Suprapubic skin (tissue), 4 donors: Measurements from ENCODE around the gene ZNF506. TPM values are rescaled to one million over a fixed set of nuclear protein-coding genes. Genes with fewer than 3 reads are reported as not detected.
"Not testable (repeated sequence)": the region's sequence is repeated elsewhere in the genome, so short reads cannot be mapped to it uniquely, and the experiment has no call there.

Experiments used
- DNase-seq, 2 donors: peaks; one replicate each; pipeline ENCODE4 v3.0.0-alpha.2; 2019; ENCODE audit warnings: low spot score in 2 of 2
- H3K27ac ChIP-seq: fragments of 200-600 bp; sonication (generic); one replicate; pipeline ENCODE4 v1.5.1; 2019
- H3K27me3 ChIP-seq: fragments of 200-600 bp; sonication (generic); one replicate; pipeline ENCODE4 v1.5.1; 2019
- H3K36me3 ChIP-seq: fragments of 200-600 bp; sonication (generic); one replicate; pipeline ENCODE4 v1.5.1; 2019
- H3K4me1 ChIP-seq: fragments of 200-600 bp; sonication (generic); one replicate; pipeline ENCODE4 v1.5.1; 2019
- H3K4me3 ChIP-seq: fragments of 200-600 bp; sonication (generic); one replicate; pipeline ENCODE4 v1.5.1; 2019; ENCODE audit warnings: mild to moderate bottlenecking
- H3K9me3 ChIP-seq: fragments of 200-600 bp; sonication (generic); one replicate; pipeline ENCODE4 v1.5.1; 2019
- CTCF ChIP-seq, 2 donors: fragments of 200-600 bp in 1 of 2; fragments of 450-650 bp in 1 of 2; sonication (generic) in 1 of 2; IDR thresholded peaks; one replicate each; pipeline ENCODE4 v1.5.1; 2016 to 2019; ENCODE audit warnings: antibody characterized with exemption in 2 of 2, mild to moderate bottlenecking in 1 of 2, moderate library complexity in 1 of 2
- EP300 ChIP-seq: sonication (generic); formaldehyde crosslinking; IDR thresholded peaks from one replicate; pipeline ENCODE4 v1.6.1; 2017; ENCODE audit warnings: antibody characterized with exemption
- POLR2A ChIP-seq, 2 donors: fragments of 450-650 bp; IDR thresholded peaks; one replicate each; pipeline ENCODE4 v1.6.1; 2017; ENCODE audit warnings: antibody characterized with exemption in 2 of 2, mild to moderate bottlenecking in 2 of 2, moderate library complexity in 2 of 2
- POLR2AphosphoS5 ChIP-seq, 3 donors: sonication (generic); formaldehyde crosslinking; IDR thresholded peaks; one replicate each; pipeline ENCODE4 v1.6.1; 2017; ENCODE audit warnings: antibody characterized with exemption in 3 of 3
- WGBS: methylation state at CpG from one replicate; pipeline ENCODE4 v1.1.5; 2018; 5-methylcytosine and 5-hydroxymethylcytosine counted together
- total RNA-seq, 4 donors: library from RNA; depleted of rRNA; stranded (reverse); fragments of >200 nt; gene quantifications; one replicate each; pipeline ENCODE4 v1.1.0, GENCODE V29; 2016

Gene ZNF506
- total RNA-seq, 4 donors from 2014 or later, result 29.1 to 72.7 (median 48.8) TPM

- no peak for DNase-seq
- Histone ChIP-seq H3K9me3 (no peaks in the 10 kb centered on the region), H3K36me3 (no peaks in the 10 kb centered on the region), H3K4me3 (no peak overlapping the region), H3K4me1 (no peaks in the 10 kb centered on the region), H3K27me3 (peaks cover 5% of the 10 kb centered on the region), H3K27ac (no peak overlapping the region)
- 91% methylated on average over 2 of the region's 2 CpGs for WGBS
- TF ChIP-seq POLR2AphosphoS5 (IDR thresholded peaks at IDR 0.05), result no peak
- TF ChIP-seq EP300, result no peak
- TF ChIP-seq CTCF (IDR thresholded peaks at IDR 0.05), result no peak
- no peak for TF ChIP-seq POLR2A (IDR thresholded peaks at IDR 0.05)
Measured at GRCh38 chr19:19858751-19859150, 37.2 kb upstream of the ZNF506 start.

- not testable (repeated sequence) for H3K4me3 ChIP-seq, H3K27ac ChIP-seq, H3K4me1 ChIP-seq, H3K27me3 ChIP-seq, H3K36me3 ChIP-seq, H3K9me3 ChIP-seq, DNase-seq
- 88% methylated on average over 2 of the region's 2 CpGs for WGBS
Measured at GRCh38 chr19:19851740-19852139, 30.2 kb upstream of the ZNF506 start.

GRCh38 chr19:19849056-19849455, 27.5 kb upstream of the ZNF506 start:
- Histone ChIP-seq H3K9me3 (no peaks in the 10 kb centered on the region), H3K27me3 (no peaks in the 10 kb centered on the region), H3K27ac (no peak overlapping the region), H3K36me3 (no peaks in the 10 kb centered on the region), H3K4me3 (no peak overlapping the region), H3K4me1 (no peaks in the 10 kb centered on the region)
- no peak for DNase-seq
- WGBS, result 92% methylated on average over 6 of the region's 6 CpGs
- TF ChIP-seq CTCF (IDR thresholded peaks at IDR 0.05) (no peak), POLR2AphosphoS5 (IDR thresholded peaks at IDR 0.05) (no peak), POLR2A (IDR thresholded peaks at IDR 0.05) (no peak), EP300 (no peak)

GRCh38 chr19:19847781-19848180, 26.2 kb upstream of the ZNF506 start:
- Histone ChIP-seq H3K4me3 (no peak overlapping the region), H3K36me3 (no peaks in the 10 kb centered on the region), H3K27ac (no peak overlapping the region), H3K4me1 (no peaks in the 10 kb centered on the region), H3K9me3 (peaks cover 6% of the 10 kb centered on the region), H3K27me3 (no peaks in the 10 kb centered on the region)
- 93% methylated on average over 12 of the region's 12 CpGs for WGBS
- no peak for DNase-seq
- TF ChIP-seq POLR2A (IDR thresholded peaks at IDR 0.05) (no peak), CTCF (IDR thresholded peaks at IDR 0.05) (no peak), EP300 (no peak), POLR2AphosphoS5 (IDR thresholded peaks at IDR 0.05) (no peak)

GRCh38 chr19:19835560-19836038, 14.0 kb upstream of the ZNF506 start:
- Histone ChIP-seq H3K36me3 (no peaks in the 10 kb centered on the region), H3K9me3 (peaks cover 58% of the 10 kb centered on the region), H3K27ac (no peak overlapping the region), H3K27me3 (no peaks in the 10 kb centered on the region), H3K4me1 (no peaks in the 10 kb centered on the region), H3K4me3 (no peak overlapping the region)
- no peak for DNase-seq
- TF ChIP-seq POLR2AphosphoS5 (IDR thresholded peaks at IDR 0.05) (no peak), CTCF (IDR thresholded peaks at IDR 0.05) (no peak), EP300 (no peak), POLR2A (IDR thresholded peaks at IDR 0.05) (no peak)

GRCh38 chr19:19826875-19827274, 5.3 kb upstream of the ZNF506 start:
- Histone ChIP-seq H3K4me3 (no peak overlapping the region), H3K9me3 (peaks cover 12% of the 10 kb centered on the region), H3K4me1 (peaks cover 4% of the 10 kb centered on the region), H3K36me3 (no peaks in the 10 kb centered on the region), H3K27me3 (no peaks in the 10 kb centered on the region), H3K27ac (no peak overlapping the region)
- no peak for TF ChIP-seq CTCF (IDR thresholded peaks at IDR 0.05)
- no peak for TF ChIP-seq POLR2AphosphoS5 (IDR thresholded peaks at IDR 0.05)
- TF ChIP-seq POLR2A (IDR thresholded peaks at IDR 0.05), result no peak
- TF ChIP-seq EP300, result no peak
- WGBS, result 92% methylated on average over 11 of the region's 11 CpGs
- no peak for DNase-seq
